GM18505 (cell line): ENCODE data around the gene CST11.

Experiments
- ATAC-seq: cut with Tn5 transposase; IDR thresholded peaks from one replicate; pipeline ENCODE4 v1.9.1; 2021; ENCODE audit not compliant: unreplicated experiment
- POLR2A ChIP-seq: IDR thresholded peaks from 4 replicates; pipeline ENCODE4 v1.6.1; 2011; ENCODE audit warnings: borderline replicate concordance; ENCODE audit not compliant: insufficient read depth, insufficient read length; ENCODE audit errors: extremely low read depth

The CST11 gene

GRCh38 chr20:23403751-23404150 lies 48.9 kb downstream of the CST11 start:
- no peak for ATAC-seq
- no peak for TF ChIP-seq POLR2A

GRCh38 chr20:23401051-23401450 lies 51.6 kb downstream of the CST11 start:
- ATAC-seq: no peak
- TF ChIP-seq POLR2A: no peak
